ENCODE measurements around the gene INTS4.
"Not testable (repeated sequence)": the region's sequence is repeated elsewhere in the genome, so short reads cannot be mapped to it uniquely, and the experiment has no call there.

INTS4 gene

DNA sequence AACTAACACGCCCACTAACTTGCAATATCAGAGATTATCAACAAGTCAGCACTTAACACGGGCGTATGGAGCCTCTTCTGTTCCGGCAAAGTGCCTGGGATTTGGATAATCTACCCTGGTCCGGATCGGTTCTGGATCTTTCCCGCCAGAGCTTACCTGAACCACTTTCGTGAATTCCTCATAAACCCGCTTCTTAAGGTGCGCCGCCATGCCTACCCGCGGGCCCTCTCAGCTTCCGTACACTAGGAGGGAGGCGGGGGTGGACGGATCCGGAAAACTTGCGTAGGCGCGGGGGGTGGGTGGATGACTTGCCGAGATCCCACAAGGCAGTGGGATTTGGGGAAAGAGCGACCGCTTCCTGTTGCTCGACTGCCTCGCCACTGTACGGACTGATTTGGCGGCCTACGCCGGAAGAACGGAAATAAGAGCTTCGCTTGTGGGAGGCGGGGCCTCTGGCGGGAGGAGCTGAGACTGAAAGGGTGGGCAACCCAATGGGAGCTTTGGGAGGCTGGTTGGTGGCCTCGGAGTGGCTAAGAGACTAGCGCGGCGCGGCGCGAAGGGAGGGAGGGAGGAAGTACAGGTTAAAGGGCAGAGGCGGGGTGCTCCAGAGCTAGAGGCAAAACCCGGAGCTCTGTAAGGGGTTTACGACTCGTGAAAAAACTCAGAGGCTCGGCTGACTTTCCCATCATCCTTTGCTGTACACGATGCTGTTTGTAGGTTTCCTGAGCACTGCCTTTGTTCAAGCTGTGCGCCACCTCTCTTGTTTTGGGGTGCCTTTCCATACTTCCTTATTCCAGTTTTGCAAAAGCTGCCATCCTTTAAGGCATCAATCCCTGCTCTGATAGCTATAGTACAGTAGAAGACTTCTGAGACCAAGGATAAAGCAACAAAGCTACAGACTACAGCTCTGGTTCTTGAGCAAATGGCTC is at the start of gene INTS4:
Gene INTS4 (minus strand): TSS at position 235 of the 929 bp plus-strand sequence. CDS start 25 bp downstream, at position 210.
- DNase-seq = peak; percentile 97

DNA sequence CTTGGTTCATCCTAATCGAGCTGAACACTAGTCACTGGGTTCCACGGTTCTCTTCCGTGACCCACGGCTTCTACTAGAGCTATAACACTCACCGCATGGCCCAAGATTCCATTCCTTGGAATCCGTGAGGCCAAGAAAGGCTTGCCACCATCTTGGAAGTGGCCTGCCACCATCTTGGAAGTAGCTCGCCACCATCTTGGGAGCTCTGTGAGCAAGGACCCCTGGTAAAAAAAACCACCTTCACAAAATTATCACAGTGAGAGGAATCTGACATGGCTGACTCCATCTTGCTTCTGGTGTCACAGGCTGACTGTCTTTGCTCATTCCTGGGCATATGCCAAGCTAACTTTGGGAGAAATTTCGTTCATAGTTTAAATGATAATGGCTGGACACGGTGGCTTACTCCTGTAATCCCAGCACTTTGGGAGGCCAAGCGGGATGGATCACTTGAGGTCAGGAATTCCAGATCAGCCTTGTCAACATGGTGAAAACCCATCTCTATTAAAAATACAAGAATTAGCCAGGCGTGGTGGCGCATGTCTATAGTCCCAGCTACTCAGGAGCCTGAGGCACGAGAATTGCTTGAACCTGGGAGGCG is 47.5 kb upstream of the INTS4 start:
- DNase-seq = no peak

DNA sequence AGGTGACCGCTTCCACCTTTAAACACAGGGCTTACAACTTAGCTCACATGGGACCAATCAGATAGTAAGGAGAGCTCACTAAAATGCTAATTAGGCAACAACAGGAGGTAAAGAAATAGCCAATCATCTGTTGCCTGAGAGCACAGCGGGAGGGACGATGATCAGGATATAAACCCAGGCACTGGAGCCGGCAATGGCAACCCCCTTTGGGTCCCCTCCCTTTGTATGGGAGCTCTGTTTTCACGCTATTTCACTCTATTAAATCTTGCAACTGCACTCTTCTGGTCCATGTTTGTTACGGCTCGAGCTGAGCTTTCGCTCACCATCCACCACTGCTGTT is 46.9 kb upstream of the INTS4 start:
- not testable (repeated sequence) for DNase-seq

- DNase-seq = no peak
Measured at GRCh38 chr11:78040691-78041379, 46.4 kb upstream of the INTS4 start.

- DNase-seq = no peak
Measured at GRCh38 chr11:78039919-78040671, 45.6 kb upstream of the INTS4 start.

DNA sequence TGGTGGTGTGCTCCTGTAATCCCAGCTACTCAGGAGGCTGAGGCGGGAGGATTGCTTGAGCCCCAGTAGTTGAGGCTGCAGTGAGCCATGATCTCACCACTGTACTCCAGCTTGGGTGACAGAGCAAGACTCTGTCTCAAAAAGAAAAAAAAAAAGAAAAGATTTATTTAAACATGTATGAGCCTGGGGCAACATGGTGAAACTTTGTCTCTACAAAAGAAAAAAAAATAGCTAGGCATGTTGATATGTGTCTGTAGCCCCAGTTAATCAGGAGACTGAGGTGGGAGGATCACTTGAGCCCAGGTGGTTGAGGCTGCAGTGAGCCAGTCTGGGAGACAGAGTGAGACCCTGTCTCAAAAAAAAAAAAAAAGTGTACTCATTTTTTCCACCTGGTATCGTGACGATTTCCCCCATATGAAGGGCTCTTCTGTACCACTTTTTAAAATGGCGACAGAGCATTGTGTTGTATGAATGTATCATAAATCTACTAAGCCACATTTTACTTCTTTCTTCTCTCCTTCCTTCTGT is 45.0 kb upstream of the INTS4 start:
- DNase-seq = no peak

GRCh38 chr11:78038697-78039313 is 44.3 kb upstream of the INTS4 start:
- no peak for DNase-seq

GRCh38 chr11:78037825-78038620 is 43.6 kb upstream of the INTS4 start:
- DNase-seq = no peak

DNA sequence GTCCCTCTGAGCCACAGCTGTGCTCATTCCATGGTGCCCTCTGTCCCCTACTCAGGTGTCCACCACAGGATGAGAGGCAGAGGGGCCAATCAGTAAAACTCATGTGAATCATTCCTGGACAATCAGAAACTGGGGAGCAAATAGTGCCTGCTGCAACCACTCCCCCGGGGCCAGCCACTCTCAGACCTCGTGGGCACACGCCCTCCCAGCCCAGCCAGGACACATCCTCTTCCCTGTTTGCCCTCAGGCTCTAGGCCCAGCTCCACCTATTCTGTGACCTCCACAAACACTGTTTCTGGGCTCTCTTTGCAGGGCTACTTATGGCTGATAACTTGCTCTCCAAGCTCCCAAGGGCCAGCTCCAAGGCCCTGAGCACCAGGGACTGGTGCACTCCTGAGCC is 42.6 kb upstream of the INTS4 start:
- no peak for DNase-seq

DNA sequence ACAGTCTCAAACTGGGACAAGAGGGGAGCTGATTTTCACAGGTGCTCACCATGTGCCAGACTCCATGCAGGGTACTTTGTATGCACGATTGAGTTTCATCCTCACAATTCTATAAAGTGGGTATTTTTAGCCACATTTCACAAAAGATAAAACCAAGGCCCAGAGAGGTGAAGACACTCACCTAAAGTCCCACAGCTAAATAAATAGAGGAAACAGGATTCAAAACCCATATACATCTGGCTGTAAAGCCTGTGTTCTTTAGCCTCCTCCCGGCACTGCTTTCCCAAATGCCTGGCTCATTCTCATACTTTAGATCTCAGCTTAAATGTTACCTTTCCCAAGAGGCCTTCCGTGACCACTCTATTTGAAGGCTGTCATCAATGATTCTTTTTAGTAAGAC is 41.8 kb upstream of the INTS4 start:
- DNase-seq = no peak

DNA sequence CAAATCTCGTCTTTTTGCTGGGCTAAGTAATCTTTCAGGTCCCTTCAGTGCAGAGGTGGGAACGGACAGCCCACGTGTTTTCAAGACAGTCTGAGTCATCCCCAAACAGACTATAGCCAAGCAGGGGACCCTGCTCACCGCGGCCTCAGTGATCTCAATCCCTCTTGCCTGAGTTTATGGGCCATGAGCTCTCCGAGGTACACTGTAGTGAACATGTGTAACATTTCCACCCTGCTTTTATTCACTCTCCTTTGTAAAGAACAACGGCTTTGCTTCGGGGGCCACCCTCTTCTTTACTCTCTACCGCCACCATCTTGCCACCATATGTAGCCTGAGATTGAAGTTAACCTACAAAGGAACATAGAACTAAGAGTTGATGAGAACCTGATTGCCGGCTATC is 40.2 kb upstream of the INTS4 start:
- no peak for DNase-seq

DNA sequence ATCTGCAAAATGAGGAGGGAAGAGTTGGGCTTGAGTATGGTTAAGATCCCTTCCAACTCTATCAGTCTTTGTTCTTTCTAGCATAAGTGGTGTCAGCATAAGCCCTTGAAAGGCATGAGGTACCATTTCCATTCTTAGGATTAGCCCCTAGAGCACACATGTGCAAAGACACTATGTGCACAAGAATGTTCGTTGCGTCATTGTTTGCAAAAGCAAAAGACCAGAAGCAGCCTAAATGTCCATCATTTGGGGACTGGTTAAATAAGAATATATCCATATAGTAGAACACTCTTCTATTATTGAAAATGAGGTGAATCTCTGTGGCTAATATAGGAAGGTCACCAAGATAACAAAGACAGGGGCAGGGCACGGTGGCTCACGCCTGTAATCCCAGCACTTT is 38.6 kb upstream of the INTS4 start:
- no peak for DNase-seq

DNA sequence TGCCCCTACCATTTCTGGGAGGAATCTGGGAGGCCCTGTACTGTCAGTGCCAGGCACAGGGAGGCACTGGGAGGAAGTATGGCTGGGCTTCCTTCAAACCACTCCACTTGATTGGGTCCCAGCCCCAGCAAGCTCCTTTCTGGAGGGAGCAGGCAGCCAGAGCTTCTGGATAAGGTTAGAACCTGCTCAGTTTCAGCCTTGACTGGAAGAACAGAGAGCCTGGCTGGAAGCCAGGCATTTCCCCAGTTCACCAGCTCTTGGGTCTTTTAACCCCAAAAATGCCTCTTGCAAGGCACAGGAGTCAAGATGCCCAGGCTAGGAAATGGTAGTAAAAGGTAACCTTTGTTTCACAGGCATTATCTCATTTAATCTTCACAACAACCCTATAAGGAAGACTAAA is 37.6 kb upstream of the INTS4 start:
- DNase-seq = no peak

DNA sequence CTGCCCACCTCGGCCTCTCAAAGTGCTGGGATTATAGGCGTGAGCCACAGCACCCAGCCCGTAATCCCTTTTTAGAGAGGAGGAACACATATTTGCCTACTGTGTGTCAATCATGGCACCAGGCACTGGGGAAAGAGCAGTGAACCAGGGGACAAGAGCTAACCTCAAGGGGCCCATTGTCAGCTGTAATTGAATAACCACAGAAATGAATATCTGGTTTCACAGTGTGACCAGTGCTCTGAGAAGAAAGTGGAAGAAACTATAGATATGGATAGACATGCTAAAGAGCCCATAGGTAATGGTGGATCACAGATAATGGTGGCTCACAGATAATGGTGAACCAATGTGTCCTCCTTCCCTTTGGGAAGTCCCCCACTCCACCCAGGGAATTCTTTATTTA is 37.2 kb upstream of the INTS4 start:
- no peak for DNase-seq

DNA sequence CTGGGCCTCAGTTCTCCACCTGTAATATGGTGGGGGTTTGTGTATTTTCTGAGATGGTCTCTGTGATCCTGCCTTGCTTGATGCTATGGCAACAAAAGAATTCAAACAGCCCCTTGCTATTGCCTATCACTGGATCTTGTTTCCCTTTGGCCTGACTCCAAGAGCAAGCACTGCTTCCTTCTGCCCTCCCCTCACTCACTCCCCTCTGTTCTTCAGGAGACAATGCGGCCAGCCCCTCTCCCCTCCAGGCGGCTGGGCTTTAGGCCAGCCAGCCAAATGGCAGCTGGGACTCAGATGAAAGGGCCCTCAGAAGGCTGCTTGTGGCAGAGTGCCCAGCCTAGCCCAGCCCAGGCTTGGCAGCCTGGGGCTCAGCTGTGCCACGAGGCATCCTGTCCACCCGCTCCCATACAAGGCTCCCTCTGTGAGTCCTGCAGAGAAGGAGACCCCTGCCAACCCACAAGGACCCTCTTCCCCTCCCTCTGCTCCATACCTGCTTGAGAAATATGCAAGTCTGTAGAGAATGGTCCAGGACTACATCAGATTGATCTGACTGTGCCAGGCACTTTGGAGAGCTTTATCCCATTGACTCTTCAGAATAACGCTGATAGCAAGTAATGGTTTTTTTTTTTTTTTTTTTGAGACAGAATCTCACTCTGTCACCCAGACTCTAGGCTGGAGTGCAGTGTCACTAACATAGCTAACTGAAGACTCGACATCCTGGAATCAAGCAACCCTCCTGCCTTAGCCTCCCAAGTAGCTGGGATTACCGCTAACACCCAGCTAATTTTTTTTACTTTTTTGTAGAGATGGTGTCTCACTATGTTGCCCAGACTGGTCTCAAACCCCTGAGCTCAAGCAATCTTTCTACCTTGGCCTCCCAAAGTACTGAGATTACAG is 36.2 kb upstream of the INTS4 start:
- DNase-seq = peak; percentile 88

GRCh38 chr11:78028423-78028822 is 34.0 kb upstream of the INTS4 start:
- DNase-seq = not testable (repeated sequence)

GRCh38 chr11:78027759-78028158 is 33.3 kb upstream of the INTS4 start:
- DNase-seq = no peak

DNA sequence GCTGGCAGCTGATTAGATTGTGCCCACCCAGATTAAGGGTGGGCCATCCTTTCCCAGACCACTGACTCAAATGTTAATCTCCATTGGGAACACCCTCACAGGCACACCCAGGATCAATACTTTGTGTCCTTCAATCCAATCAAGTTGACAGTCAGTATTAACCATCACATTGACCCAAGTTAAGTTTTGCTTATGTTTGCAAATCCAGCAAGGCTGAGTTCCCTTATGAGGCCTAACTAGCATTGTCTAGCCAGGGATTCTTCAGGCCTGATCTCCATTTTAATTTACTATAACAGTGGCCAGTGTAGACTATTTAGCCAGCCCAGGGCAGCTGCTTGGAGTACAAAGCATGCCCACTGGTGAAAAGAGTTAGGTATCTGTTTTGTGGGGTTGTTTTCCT is 30.9 kb upstream of the INTS4 start:
- DNase-seq = no peak

- no peak for DNase-seq
Measured at GRCh38 chr11:78023426-78023825, 29.0 kb upstream of the INTS4 start.
